Adrenal gland (tissue), 5 donors: Measurements from ENCODE around the gene TEAD3.

ENCODE experiments used
- POLR2A ChIP-seq, 2 donors: fragments of 450-650 bp; IDR thresholded peaks; one replicate each; pipeline ENCODE4 v1.6.1; 2017; ENCODE audit warnings: antibody characterized with exemption in 2 of 2, mild to moderate bottlenecking in 2 of 2, moderate library complexity in 1 of 2
- TF ChIP-seq, protein P1 (sequence below), 6 experiments: fragments of 450-650 bp in 4 of 6; fragments of 200-600 bp in 2 of 6; sonication (generic) in 1 of 6; IDR thresholded peaks; 1 replicate in 5 of 6; 2 replicates in 1 of 6; pipeline versions ENCODE4 v1.5.1 to v1.8.0; 2016 to 2021; ENCODE audit warnings: antibody characterized with exemption in 6 of 6, mild to moderate bottlenecking in 2 of 6, moderate library complexity in 1 of 6
- donor health status: DM: no; HTN: no; CAD: no.

DNA sequence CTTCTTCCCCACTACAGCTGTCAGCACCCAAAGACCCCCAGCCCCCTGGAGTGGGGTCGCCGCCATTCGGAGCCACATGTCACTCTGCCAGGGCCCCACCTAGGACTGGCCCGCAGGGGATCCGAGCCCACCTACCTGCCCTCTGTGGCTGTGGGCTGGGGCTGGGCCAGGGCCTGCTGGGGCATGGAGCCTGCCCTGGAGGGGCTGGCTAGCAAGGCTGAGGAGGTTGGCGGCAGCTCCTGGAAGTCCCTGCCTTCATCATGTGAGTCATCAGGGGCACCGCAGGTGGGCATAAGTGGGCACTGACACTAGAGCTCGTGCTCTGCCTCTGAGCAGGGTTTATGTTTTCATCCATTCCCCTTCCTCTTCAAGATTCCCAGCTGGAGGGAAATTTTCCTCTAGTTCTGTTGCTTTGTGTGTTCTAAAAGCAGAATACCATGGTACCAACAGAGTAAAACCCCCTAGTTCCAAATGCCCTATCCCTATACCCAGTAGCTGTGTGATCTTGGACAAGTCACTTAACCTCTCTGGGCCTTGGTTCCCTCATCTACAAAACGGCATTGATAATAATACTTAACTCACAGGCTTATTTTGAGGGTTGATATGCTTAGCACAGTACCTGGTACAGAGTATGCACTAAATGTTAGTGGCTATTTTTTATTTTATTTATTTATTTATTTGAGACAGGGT, 53.4 kb downstream of the TEAD3 start:
- TF ChIP-seq, protein P1, sequence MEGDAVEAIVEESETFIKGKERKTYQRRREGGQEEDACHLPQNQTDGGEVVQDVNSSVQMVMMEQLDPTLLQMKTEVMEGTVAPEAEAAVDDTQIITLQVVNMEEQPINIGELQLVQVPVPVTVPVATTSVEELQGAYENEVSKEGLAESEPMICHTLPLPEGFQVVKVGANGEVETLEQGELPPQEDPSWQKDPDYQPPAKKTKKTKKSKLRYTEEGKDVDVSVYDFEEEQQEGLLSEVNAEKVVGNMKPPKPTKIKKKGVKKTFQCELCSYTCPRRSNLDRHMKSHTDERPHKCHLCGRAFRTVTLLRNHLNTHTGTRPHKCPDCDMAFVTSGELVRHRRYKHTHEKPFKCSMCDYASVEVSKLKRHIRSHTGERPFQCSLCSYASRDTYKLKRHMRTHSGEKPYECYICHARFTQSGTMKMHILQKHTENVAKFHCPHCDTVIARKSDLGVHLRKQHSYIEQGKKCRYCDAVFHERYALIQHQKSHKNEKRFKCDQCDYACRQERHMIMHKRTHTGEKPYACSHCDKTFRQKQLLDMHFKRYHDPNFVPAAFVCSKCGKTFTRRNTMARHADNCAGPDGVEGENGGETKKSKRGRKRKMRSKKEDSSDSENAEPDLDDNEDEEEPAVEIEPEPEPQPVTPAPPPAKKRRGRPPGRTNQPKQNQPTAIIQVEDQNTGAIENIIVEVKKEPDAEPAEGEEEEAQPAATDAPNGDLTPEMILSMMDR (IDR thresholded peaks at IDR 0.05) = no peak
- TF ChIP-seq POLR2A (IDR thresholded peaks at IDR 0.05) = no peak
